ENCODE results near the gene MXD1.
A peak's percentile ranks its signal among the peaks of the same experiment; 100 is the strongest.

DNA sequence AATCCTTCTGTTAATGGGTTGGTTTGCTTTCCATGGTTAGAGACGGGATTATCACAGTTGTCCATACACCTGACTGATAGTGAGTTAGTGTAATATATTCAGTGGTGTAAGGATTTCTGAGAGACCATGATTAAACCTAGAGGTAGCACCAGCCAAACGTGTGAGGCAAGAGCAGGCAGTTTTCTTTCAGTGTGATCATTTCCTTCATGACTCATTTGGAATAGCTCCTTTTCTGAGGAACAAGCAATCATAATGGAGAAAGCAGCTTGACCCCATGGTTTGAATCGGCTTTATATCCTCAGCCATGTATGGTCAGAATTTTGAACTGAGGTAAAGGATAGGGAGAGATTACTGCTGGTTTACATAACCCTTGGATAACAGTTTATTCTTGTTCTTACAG lies 2.9 kb downstream of the MXD1 start:
- TF ChIP-seq, protein P1, sequence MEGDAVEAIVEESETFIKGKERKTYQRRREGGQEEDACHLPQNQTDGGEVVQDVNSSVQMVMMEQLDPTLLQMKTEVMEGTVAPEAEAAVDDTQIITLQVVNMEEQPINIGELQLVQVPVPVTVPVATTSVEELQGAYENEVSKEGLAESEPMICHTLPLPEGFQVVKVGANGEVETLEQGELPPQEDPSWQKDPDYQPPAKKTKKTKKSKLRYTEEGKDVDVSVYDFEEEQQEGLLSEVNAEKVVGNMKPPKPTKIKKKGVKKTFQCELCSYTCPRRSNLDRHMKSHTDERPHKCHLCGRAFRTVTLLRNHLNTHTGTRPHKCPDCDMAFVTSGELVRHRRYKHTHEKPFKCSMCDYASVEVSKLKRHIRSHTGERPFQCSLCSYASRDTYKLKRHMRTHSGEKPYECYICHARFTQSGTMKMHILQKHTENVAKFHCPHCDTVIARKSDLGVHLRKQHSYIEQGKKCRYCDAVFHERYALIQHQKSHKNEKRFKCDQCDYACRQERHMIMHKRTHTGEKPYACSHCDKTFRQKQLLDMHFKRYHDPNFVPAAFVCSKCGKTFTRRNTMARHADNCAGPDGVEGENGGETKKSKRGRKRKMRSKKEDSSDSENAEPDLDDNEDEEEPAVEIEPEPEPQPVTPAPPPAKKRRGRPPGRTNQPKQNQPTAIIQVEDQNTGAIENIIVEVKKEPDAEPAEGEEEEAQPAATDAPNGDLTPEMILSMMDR (IDR thresholded peaks at IDR 0.05): no peak
- TF ChIP-seq POLR2A (IDR thresholded peaks at IDR 0.05) (peak; percentile 29), POLR2AphosphoS5 (IDR thresholded peaks at IDR 0.05) (peak; percentile 25)

Measured in prostate gland (tissue), 2 donors.